Sigmoid colon (tissue), 4 donors: ENCODE results near the gene B4GALT3.

ENCODE experiments used
- POLR2A ChIP-seq, 2 donors: fragments of 450-650 bp; IDR thresholded peaks; one replicate each; pipeline ENCODE4 v1.6.1; 2016; ENCODE audit warnings: antibody characterized with exemption in 2 of 2, mild to moderate bottlenecking in 2 of 2, moderate library complexity in 2 of 2
- POLR2AphosphoS5 ChIP-seq, 4 donors: sonication (generic); formaldehyde crosslinking; IDR thresholded peaks; one replicate each; pipeline ENCODE4 v1.6.1; 2017; ENCODE audit warnings: antibody characterized with exemption in 4 of 4
- TF ChIP-seq, protein P1 (sequence below), 4 experiments: fragments of 450-650 bp in 3 of 4; fragments of 200-600 bp in 1 of 4; IDR thresholded peaks; one replicate each; pipeline ENCODE4 v1.5.1; 2016 to 2019; ENCODE audit warnings: antibody characterized with exemption in 4 of 4, mild to moderate bottlenecking in 3 of 4, moderate library complexity in 2 of 4

GRCh38 chr1:161160671-161161145, 16.6 kb downstream of the B4GALT3 start:
- TF ChIP-seq, protein P1, sequence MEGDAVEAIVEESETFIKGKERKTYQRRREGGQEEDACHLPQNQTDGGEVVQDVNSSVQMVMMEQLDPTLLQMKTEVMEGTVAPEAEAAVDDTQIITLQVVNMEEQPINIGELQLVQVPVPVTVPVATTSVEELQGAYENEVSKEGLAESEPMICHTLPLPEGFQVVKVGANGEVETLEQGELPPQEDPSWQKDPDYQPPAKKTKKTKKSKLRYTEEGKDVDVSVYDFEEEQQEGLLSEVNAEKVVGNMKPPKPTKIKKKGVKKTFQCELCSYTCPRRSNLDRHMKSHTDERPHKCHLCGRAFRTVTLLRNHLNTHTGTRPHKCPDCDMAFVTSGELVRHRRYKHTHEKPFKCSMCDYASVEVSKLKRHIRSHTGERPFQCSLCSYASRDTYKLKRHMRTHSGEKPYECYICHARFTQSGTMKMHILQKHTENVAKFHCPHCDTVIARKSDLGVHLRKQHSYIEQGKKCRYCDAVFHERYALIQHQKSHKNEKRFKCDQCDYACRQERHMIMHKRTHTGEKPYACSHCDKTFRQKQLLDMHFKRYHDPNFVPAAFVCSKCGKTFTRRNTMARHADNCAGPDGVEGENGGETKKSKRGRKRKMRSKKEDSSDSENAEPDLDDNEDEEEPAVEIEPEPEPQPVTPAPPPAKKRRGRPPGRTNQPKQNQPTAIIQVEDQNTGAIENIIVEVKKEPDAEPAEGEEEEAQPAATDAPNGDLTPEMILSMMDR (IDR thresholded peaks at IDR 0.05), result no peak
- no peak for TF ChIP-seq POLR2A (IDR thresholded peaks at IDR 0.05)
- TF ChIP-seq POLR2AphosphoS5 (IDR thresholded peaks at IDR 0.05), result no peak
